GM12878 (cell line): ENCODE results near the gene SERPINB8. TPM values are rescaled to one million over a fixed set of nuclear protein-coding genes. Genes with fewer than 3 reads are reported as not detected.

Source experiments
- ATAC-seq: fragments of 200-7000 bp; cut with Tn5 transposase; 3 replicates; pipeline ENCODE4 v1.9.1; 2020; ENCODE audit warnings: mild to moderate bottlenecking, moderate library complexity
- BruUV-seq: library from RNA; stranded (reverse); fragments of 400-500 nt; replicated peaks from 2 replicates; lab custom pipeline; 2021; lab: Mats Ljungman, UMichigan
- CTCF ChIA-PET: fragments of 300-600 bp; sonication (Branson Sonifier 250); formaldehyde crosslinking; extraction: SDS; loops from one replicate; lab custom pipeline; 2021; ENCODE audit warnings: inconsistent platforms; lab: Yijun Ruan, JAX
- POLR2A ChIA-PET: fragments of 350-600 bp; formaldehyde crosslinking; extraction: SDS; loops from one replicate; lab custom pipeline; 2021; ENCODE audit warnings: inconsistent platforms; lab: Charles Lee
- RAD21 ChIA-PET: fragments of 300-600 bp; sonication (Branson Sonifier 250); formaldehyde crosslinking; loops from one replicate; lab custom pipeline; 2023; ENCODE audit warnings: antibody characterized with exemption; ENCODE audit not compliant: unreplicated experiment; lab: Charles Lee
- SMC1A ChIA-PET: fragments of 300-600 bp; sonication (Branson Sonifier 250); formaldehyde crosslinking; loops from one replicate; lab custom pipeline; 2023; ENCODE audit not compliant: unreplicated experiment, uncharacterized antibody; lab: Charles Lee
- DNase-seq: peaks from one replicate; pipeline ENCODE4 v3.0.0-alpha.2; 2011; ENCODE audit warnings: low read depth, low spot score
- FAIRE-seq: peaks from 3 replicates; lab custom pipeline; 2011; peaks lifted over from hg19 to GRCh38; lab: Jason Lieb, UNC
- H2AFZ ChIP-seq: 2 replicates; pipeline ENCODE4 v1.6.0; 2011; ENCODE audit warnings: low read depth, low read length, control low read depth; ENCODE audit not compliant: control insufficient read depth
- H3K27ac ChIP-seq: 2 replicates; pipeline ENCODE4 v1.5.1; 2011; ENCODE audit warnings: control low read depth; ENCODE audit not compliant: control insufficient read depth, insufficient read depth
- H3K27me3 ChIP-seq, 2 experiments: replicated peaks in 1 of 2; 2 replicates each; pipeline versions ENCODE4 v1.6.0 to v1.6.1; 2011; ENCODE audit warnings: low read length in 1 of 2; ENCODE audit not compliant: control insufficient read depth in 2 of 2, insufficient read depth in 2 of 2
- H3K36me3 ChIP-seq, 2 experiments: 2 replicates each; pipeline ENCODE4 v1.5.1; 2011; ENCODE audit warnings: low read length in 1 of 2; ENCODE audit not compliant: control insufficient read depth in 2 of 2, insufficient read depth in 2 of 2
- H3K4me1 ChIP-seq: 2 replicates; pipeline ENCODE4 v1.6.1; 2011; ENCODE audit warnings: mild to moderate bottlenecking, low read length, moderate library complexity, mixed read lengths; ENCODE audit not compliant: control insufficient read depth, insufficient read depth
- H3K4me2 ChIP-seq: 2 replicates; pipeline ENCODE4 v1.6.0; 2011; ENCODE audit warnings: control low read depth; ENCODE audit not compliant: control insufficient read depth, insufficient read depth
- H3K4me3 ChIP-seq: fragments of 200-600 bp; sonication (generic); 2 replicates; pipeline ENCODE4 v1.5.1; 2016
- H3K79me2 ChIP-seq: 2 replicates; pipeline ENCODE4 v1.6.0; 2011; ENCODE audit warnings: low read length; ENCODE audit not compliant: control insufficient read depth, insufficient read depth
- H3K9ac ChIP-seq: 2 replicates; pipeline ENCODE4 v1.8.0; 2011; ENCODE audit warnings: low read length, control low read depth, mixed read lengths; ENCODE audit not compliant: control insufficient read depth, insufficient read depth
- H3K9me3 ChIP-seq: replicated peaks from 3 replicates; pipeline ENCODE4 v1.5.1; 2011; ENCODE audit warnings: mild to moderate bottlenecking, low read length; ENCODE audit not compliant: control insufficient read depth, insufficient read depth
- H4K20me1 ChIP-seq: 2 replicates; pipeline ENCODE4 v1.6.0; 2011; ENCODE audit not compliant: control insufficient read depth, insufficient read depth
- ASH2L ChIP-seq: fragments of 300-600, 200-600 bp; sonication (generic); IDR thresholded peaks from 2 replicates; pipeline ENCODE4 v1.6.1; 2017; ENCODE audit warnings: low read depth, mild to moderate bottlenecking, borderline replicate concordance
- CBX5 ChIP-seq: sonication (generic); IDR thresholded peaks from 2 replicates; pipeline ENCODE4 v1.6.1; 2016; ENCODE audit warnings: low read depth, moderate library complexity, mild to moderate bottlenecking, inconsistent platforms
- DPF2 ChIP-seq: fragments of 450-650 bp; IDR thresholded peaks from 2 replicates; pipeline ENCODE4 v1.6.1; 2017; ENCODE audit warnings: mild to moderate bottlenecking
- EP300 ChIP-seq, 2 experiments: fragments of 150-350 bp in 1 of 2; IDR thresholded peaks; 2 replicates each; pipeline ENCODE4 v1.6.1; 2011 to 2012; ENCODE audit warnings: low read depth in 2 of 2, low read length in 2 of 2, borderline replicate concordance in 1 of 2, improper control_type of control experiment in 1 of 2, inconsistent platforms in 1 of 2; ENCODE audit not compliant: control insufficient read depth in 1 of 2
- HDAC6 ChIP-seq: fragments of 200-600 bp; sonication (generic); IDR thresholded peaks from one replicate; pipeline ENCODE4 v1.8.0; 2017; ENCODE audit warnings: antibody characterized with exemption; ENCODE audit not compliant: unreplicated experiment
- IKZF2 ChIP-seq, 2 experiments: fragments of 450-650 bp; IDR thresholded peaks; 2 replicates each; pipeline ENCODE4 v1.6.1; 2017; ENCODE audit warnings: mild to moderate bottlenecking in 2 of 2, moderate library complexity in 2 of 2
- MTA2 ChIP-seq: fragments of 450-650 bp; IDR thresholded peaks from 2 replicates; pipeline ENCODE4 v1.6.1; 2016; ENCODE audit warnings: low read depth, mild to moderate bottlenecking, moderate library complexity
- NFXL1 ChIP-seq: fragments of 450-650 bp; IDR thresholded peaks from 2 replicates; pipeline ENCODE4 v1.6.1; 2017; ENCODE audit warnings: antibody characterized with exemption, mild to moderate bottlenecking, borderline replicate concordance
- NR2C1 ChIP-seq: fragments of 450-650 bp; IDR thresholded peaks from 2 replicates; pipeline ENCODE4 v1.6.1; 2017; ENCODE audit warnings: antibody characterized with exemption, mild to moderate bottlenecking, moderate library complexity
- NRF1 ChIP-seq: conservative IDR thresholded peaks from 2 replicates; pipeline ENCODE4 v1.6.1; 2011; ENCODE audit warnings: mild to moderate bottlenecking, low read depth, low read length, improper control_type of control experiment
- POLR2A ChIP-seq: IDR thresholded peaks from 2 replicates; pipeline ENCODE4 v1.6.1; 2011; ENCODE audit warnings: low read depth, mild to moderate bottlenecking, low read length
- RAD51 ChIP-seq: fragments of 450-650 bp; IDR thresholded peaks from 2 replicates; pipeline ENCODE4 v1.6.1; 2016; ENCODE audit warnings: moderate library complexity, mild to moderate bottlenecking, inconsistent platforms
- TBL1XR1 ChIP-seq: IDR thresholded peaks from 2 replicates; pipeline ENCODE4 v1.6.1; 2012; ENCODE audit warnings: low read depth, low read length, improper control_type of control experiment
- ZBTB4 ChIP-seq: fragments of 450-650 bp; formaldehyde crosslinking; IDR thresholded peaks from 2 replicates; pipeline ENCODE4 v1.4.0; 2022; ENCODE audit warnings: mild to moderate bottlenecking, moderate library complexity
- ZNF24 ChIP-seq: fragments of 450-650 bp; IDR thresholded peaks from 2 replicates; pipeline ENCODE4 v1.6.1; 2017; ENCODE audit warnings: antibody characterized with exemption, mild to moderate bottlenecking
- WGBS: methylation state at CpG from one replicate; pipeline ENCODE4 v1.1.6; 2016; ENCODE audit warnings: low lambda C conversion rate; ENCODE audit not compliant: insufficient replicate concordance, insufficient coverage; ENCODE audit errors: missing lambda C conversion rate; 5-methylcytosine and 5-hydroxymethylcytosine counted together
- in situ Hi-C: fragments of 300-500 bp; cut with MboI; formaldehyde crosslinking; loops from 9 replicates; pipeline ENCODE4 v1.14.3; 2018; ENCODE audit warnings: mixed read lengths
- intact Hi-C: fragments of 100-400 bp; cut with micrococcal nuclease; formaldehyde crosslinking; loops from one replicate; pipeline ENCODE4 v1.14.2; 2022; ENCODE audit not compliant: unreplicated experiment
- polyA plus RNA-seq, 11 experiments: library from polyadenylated mRNA; depleted of rRNA in 4 of 11; unstranded in 6 of 11; stranded (reverse) in 5 of 11; fragments of >200 nt; fragmentation: Nextera tagmentation in 4 of 11; fragmentation: Illumina TruSeq in 1 of 11; extraction: Ambion mirVana in 4 of 11; extraction: Trizol in 1 of 11; gene quantifications; 1 replicate in 1 of 11; 2 replicates in 10 of 11; pipeline versions ENCODE4 v1.2.1 to v1.2.3, GENCODE V29; 2011 to 2016; ENCODE audit warnings: inconsistent platforms in 2 of 11, missing spikeins in 2 of 11, low read depth in 1 of 11
- total RNA-seq, 4 experiments: library from RNA; depleted of rRNA in 3 of 4; stranded (reverse); fragments of >200 nt in 3 of 4; fragmentation: Illumina TruSeq in 1 of 4; extraction: Trizol in 1 of 4; gene quantifications; 2 replicates each; pipeline versions ENCODE4 v1.2.1 to v1.2.3, GENCODE V29; 2013 to 2021
- TF ChIP-seq, protein P1 (sequence below): fragments of 450-650 bp; IDR thresholded peaks from 2 replicates; pipeline ENCODE4 v1.6.1; 2014; ENCODE audit warnings: mild to moderate bottlenecking
- TF ChIP-seq, protein P2 (sequence below): fragments of 450-650 bp; IDR thresholded peaks from 2 replicates; pipeline ENCODE4 v1.6.1; 2018; ENCODE audit warnings: borderline replicate concordance, mild to moderate bottlenecking; ENCODE audit not compliant: partially characterized antibody
- TF ChIP-seq, protein P3 (sequence below): fragments of 450-650 bp; IDR thresholded peaks from 2 replicates; pipeline ENCODE4 v1.6.1; 2017; ENCODE audit warnings: borderline replicate concordance

SERPINB8 gene
- total and polyA plus RNA-seq, 10 of the 15 experiments (the other 5 are each of a cell fraction or from before 2014, with no cell fraction given), result 8.1 to 31.5 (median 16.7) TPM

GRCh38 chr18:63960891-63961290, 9.0 kb upstream of the SERPINB8 start:
- Histone ChIP-seq H3K4me1 (no peaks in the 10 kb centered on the region), H3K79me2 (no peaks in the 10 kb centered on the region; the same call in 1 of the 2 replicates), H3K9me3 (no peaks in the 10 kb centered on the region), H3K4me3 (no peak overlapping the region), H3K36me3 (peaks cover 9 to 13% of the 10 kb centered on the region in 2 experiments), H3K27ac (no peak overlapping the region), H3K27me3 (no peaks in the 10 kb centered on the region), H3K4me2 (no peak overlapping the region), H3K9ac (no peak overlapping the region), H2AFZ (no peak overlapping the region), H4K20me1 (no peaks in the 10 kb centered on the region)
- no peak for ATAC-seq
- ChIA-PET SMC1A (interaction anchor here (4.2 to 5.6 kb wide), 2 partner anchors 14 to 25 kb away, joined by 24 to 30 read pairs; no protein-coding TSS in a partner anchor), CTCF (interaction anchor here (0.7 to 3.7 kb wide), 5 partner anchors 10 to 444 kb away, joined by 3 to 40 read pairs (median 3); no protein-coding TSS in a partner anchor), POLR2A (no interaction called here), RAD21 (interaction anchor here (0.9 to 3.4 kb wide), 2 partner anchors 8 to 24 kb away, joined by 3 to 14 read pairs; no protein-coding TSS in a partner anchor)
- WGBS, result 100% methylated on average over 1 of the region's 1 CpG
- no peak for TF ChIP-seq NRF1
- no peak for TF ChIP-seq CBX5
- TF ChIP-seq IKZF2 (IDR thresholded peaks at IDR 0.05), result no peak
- no peak for TF ChIP-seq MTA2
- TF ChIP-seq ASH2L, result no peak
- no peak for TF ChIP-seq ZNF24
- TF ChIP-seq, protein P1, sequence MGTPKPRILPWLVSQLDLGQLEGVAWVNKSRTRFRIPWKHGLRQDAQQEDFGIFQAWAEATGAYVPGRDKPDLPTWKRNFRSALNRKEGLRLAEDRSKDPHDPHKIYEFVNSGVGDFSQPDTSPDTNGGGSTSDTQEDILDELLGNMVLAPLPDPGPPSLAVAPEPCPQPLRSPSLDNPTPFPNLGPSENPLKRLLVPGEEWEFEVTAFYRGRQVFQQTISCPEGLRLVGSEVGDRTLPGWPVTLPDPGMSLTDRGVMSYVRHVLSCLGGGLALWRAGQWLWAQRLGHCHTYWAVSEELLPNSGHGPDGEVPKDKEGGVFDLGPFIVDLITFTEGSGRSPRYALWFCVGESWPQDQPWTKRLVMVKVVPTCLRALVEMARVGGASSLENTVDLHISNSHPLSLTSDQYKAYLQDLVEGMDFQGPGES, result no peak
- TF ChIP-seq HDAC6, result no peak
- no peak for TF ChIP-seq POLR2A
- no peak for TF ChIP-seq DPF2
- TF ChIP-seq NR2C1, result no peak
- no peak for TF ChIP-seq ZBTB4 (CRISPR knock-in tag)
- TF ChIP-seq, protein P2, sequence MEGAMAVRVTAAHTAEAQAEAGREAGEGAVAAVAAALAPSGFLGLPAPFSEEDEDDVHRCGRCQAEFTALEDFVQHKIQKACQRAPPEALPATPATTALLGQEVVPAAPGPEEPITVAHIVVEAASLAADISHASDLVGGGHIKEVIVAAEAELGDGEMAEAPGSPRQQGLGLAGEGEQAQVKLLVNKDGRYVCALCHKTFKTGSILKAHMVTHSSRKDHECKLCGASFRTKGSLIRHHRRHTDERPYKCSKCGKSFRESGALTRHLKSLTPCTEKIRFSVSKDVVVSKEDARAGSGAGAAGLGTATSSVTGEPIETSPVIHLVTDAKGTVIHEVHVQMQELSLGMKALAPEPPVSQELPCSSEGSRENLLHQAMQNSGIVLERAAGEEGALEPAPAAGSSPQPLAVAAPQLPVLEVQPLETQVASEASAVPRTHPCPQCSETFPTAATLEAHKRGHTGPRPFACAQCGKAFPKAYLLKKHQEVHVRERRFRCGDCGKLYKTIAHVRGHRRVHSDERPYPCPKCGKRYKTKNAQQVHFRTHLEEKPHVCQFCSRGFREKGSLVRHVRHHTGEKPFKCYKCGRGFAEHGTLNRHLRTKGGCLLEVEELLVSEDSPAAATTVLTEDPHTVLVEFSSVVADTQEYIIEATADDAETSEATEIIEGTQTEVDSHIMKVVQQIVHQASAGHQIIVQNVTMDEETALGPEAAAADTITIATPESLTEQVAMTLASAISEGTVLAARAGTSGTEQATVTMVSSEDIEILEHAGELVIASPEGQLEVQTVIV, result no peak
- no peak for TF ChIP-seq NFXL1
- TF ChIP-seq TBL1XR1, result no peak
- TF ChIP-seq EP300 (IDR thresholded peaks at IDR 0.05; ENCODE audit: borderline replicate concordance in 1 of 2, control insufficient read depth in 1 of 2, low read depth in 2 of 2, low read length in 2 of 2), result no peak
- TF ChIP-seq, protein P3, sequence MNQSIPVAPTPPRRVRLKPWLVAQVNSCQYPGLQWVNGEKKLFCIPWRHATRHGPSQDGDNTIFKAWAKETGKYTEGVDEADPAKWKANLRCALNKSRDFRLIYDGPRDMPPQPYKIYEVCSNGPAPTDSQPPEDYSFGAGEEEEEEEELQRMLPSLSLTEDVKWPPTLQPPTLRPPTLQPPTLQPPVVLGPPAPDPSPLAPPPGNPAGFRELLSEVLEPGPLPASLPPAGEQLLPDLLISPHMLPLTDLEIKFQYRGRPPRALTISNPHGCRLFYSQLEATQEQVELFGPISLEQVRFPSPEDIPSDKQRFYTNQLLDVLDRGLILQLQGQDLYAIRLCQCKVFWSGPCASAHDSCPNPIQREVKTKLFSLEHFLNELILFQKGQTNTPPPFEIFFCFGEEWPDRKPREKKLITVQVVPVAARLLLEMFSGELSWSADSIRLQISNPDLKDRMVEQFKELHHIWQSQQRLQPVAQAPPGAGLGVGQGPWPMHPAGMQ, result no peak
- TF ChIP-seq RAD51, result no peak
- DNase-seq, result no peak
- no peak for FAIRE-seq
- no TSS peak for BruUV-seq
- intact Hi-C loops (no loop called here), in situ Hi-C loops (no loop called here)
